Activated CD8-positive, alpha-beta memory T cell treated with anti-CD3 and anti-CD28 coated beads, Interleukin-2, amount 10 ng/mL, durations not matched to agents 7 days and 5 days (primary cell): ENCODE measurements around the gene SLC22A23. TPM values are rescaled to one million over a fixed set of nuclear protein-coding genes. Genes with fewer than 3 reads are reported as not detected.
A peak's percentile ranks its signal among the peaks of the same experiment; 100 is the strongest.

ENCODE experiments used
- ATAC-seq: fragments of 150-1000 bp; cut with Tn5 transposase; one replicate; pipeline ENCODE4 v1.10.0; 2021; ENCODE audit warnings: moderate library complexity
- CTCF ChIA-PET: fragments of 350-600 bp; sonication (Branson Sonifier 250); formaldehyde crosslinking; loops from one replicate; lab custom pipeline; 2021; ENCODE audit warnings: antibody characterized with exemption; lab: Charles Lee
- DNase-seq: peaks from one replicate; pipeline ENCODE4 v3.0.0-alpha.2; 2020
- H3K27ac Mint-ChIP-seq: one replicate; pipeline ENCODE4 v1.8.0; 2021; ENCODE audit warnings: mild to moderate bottlenecking, mixed read lengths
- H3K27me3 Mint-ChIP-seq: one replicate; pipeline ENCODE4 v1.8.0; 2021; ENCODE audit warnings: mixed read lengths
- H3K36me3 Mint-ChIP-seq: one replicate; pipeline ENCODE4 v1.8.0; 2021; ENCODE audit warnings: mild to moderate bottlenecking, mixed read lengths
- H3K4me1 Mint-ChIP-seq: one replicate; pipeline ENCODE4 v1.8.0; 2021; ENCODE audit warnings: mixed read lengths
- H3K4me3 Mint-ChIP-seq: one replicate; pipeline ENCODE4 v1.8.0; 2021; ENCODE audit warnings: mild to moderate bottlenecking, moderate library complexity, mixed read lengths
- H3K9me3 Mint-ChIP-seq: one replicate; pipeline ENCODE4 v1.8.0; 2022; ENCODE audit warnings: low read depth, mixed read lengths
- total RNA-seq, 2 experiments: library from RNA; stranded (reverse); gene quantifications; one replicate each; pipeline ENCODE4 v1.2.3, GENCODE V29; 2021

The SLC22A23 gene
- total RNA-seq, 2 experiments from 2014 or later, result 0.07 to 0.20 TPM

DNA sequence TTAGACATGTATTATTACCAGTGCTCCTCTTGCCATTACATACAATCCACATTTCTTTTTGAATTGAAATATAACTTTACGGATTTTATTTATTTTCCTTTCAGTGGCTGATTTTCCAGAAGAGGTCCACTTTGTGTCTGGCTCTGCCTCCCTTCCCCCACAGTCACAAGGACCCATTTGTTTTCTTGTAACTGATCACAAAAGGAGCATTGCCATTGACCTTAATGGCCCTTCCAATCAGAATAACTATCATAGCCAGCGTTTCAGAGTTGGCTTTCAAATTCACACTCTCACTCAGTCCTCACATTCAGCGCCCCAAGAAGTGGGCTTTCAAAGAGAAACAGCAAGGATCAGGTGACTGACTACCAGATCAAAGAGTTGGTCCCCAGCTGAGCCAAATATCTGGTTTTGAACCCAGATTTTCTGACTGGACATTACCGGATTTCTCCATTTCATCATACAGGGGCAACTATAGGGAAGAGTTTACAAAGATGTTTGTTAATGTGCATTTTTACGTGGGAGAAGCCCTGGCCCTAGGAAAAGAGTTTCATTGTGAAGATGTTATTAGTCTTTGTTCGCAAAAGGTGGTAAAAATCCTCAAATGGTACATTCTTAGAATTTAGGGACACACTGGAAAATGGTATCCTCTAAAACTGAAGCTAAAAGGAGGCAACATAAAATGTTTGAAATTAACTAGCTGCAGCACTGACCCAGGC, 2.0 kb upstream of the SLC22A23 start:
- no peak for ATAC-seq
- no peak overlapping the region for H3K27ac Mint-ChIP-seq
- DNase-seq, result no peak
- CTCF ChIA-PET, result interaction anchor here (0.7 to 1.0 kb wide), 2 partner anchors 179 to 540 kb away, joined by 3 read pairs; no protein-coding TSS in a partner anchor
- H3K27me3 Mint-ChIP-seq, result peaks cover 54% of the 10 kb centered on the region
- no peak overlapping the region for H3K4me3 Mint-ChIP-seq
- no peaks in the 10 kb centered on the region for H3K9me3 Mint-ChIP-seq
- H3K4me1 Mint-ChIP-seq, result peaks cover 5% of the 10 kb centered on the region
- no peaks in the 10 kb centered on the region for H3K36me3 Mint-ChIP-seq

DNA sequence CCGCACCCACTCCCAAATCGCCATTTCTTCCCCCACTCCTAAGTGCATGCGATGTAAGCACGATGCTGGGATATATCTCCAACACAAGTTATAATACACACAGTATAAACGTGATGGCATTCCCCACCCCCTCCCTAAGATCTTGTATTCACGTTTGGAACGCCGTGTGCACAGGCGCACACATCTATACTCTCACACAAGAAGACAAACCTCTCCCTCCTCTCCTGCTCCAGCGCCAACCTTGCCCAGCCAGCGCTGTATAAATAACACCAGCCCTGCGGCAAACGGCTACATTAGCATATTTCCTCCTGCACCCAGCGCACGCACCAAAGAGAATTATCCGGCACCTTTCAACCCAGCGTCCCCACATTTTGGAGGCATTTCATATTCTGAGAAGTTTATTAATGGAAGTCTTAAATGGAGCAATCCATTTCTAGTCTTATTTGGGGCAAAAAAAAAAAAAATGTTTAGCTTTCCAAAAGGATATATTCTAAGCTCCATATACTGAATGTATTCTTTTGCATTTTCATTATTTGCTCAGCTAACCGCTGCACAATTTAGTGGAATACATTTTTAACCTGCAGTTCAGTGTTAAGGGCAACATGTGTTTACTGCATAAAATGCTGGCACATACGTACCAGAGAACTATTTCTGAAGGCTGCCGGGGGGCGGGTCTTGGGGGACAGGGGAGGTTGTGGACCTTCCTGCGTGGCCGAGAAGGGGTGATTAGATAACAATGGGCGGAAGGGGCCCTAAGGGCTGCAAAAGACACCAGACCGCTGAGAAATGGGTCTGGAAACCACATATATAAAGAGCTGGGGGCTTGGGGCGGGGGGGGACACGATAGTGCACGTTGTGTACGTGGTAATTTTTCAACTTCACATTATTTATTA, 1.1 kb upstream of the SLC22A23 start:
- no peaks in the 10 kb centered on the region for H3K9me3 Mint-ChIP-seq
- H3K4me3 Mint-ChIP-seq, result peak overlapping the region; percentile 22
- DNase-seq (no peak), ATAC-seq (no peak)
- no peak overlapping the region for H3K27ac Mint-ChIP-seq
- peaks cover 51% of the 10 kb centered on the region for H3K27me3 Mint-ChIP-seq
- H3K4me1 Mint-ChIP-seq, result peaks cover 5% of the 10 kb centered on the region
- H3K36me3 Mint-ChIP-seq, result no peaks in the 10 kb centered on the region
- CTCF ChIA-PET, result interaction anchor here (0.7 to 1.0 kb wide), 2 partner anchors 178 to 541 kb away, joined by 3 read pairs; no protein-coding TSS in a partner anchor

DNA sequence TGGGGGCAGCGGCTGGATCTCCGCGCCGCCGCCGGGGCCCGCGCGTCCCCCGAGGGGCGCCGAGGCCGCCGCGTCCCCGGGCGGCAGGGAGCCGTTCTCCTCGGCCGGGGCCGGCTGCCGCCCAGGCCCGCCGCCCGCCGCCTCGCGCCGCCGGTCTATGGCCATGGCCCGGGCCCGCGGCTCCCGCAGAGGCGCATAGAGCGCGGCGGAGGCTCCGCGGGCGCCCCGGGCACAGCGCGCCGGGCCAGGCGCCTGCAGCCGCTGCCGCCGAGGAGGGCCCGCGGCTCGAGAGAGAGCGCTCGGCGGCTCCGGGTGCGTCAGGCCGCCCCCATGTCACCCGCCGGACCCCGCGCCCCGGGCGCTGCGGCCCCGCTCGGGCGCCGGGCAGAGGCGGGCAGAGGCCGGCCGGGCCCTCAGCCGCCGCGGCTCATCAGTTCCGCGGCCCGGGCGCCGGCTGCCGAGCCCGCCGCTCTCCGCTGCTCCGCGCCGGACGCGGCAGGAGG, 404 bp downstream of the SLC22A23 start:
- H3K9me3 Mint-ChIP-seq, result no peaks in the 10 kb centered on the region
- H3K27me3 Mint-ChIP-seq, result peaks cover 51% of the 10 kb centered on the region
- ATAC-seq (peak; percentile 69), DNase-seq (no peak)
- H3K27ac Mint-ChIP-seq, result no peak overlapping the region
- CTCF ChIA-PET, result no interaction called here
- peaks cover 5% of the 10 kb centered on the region for H3K4me1 Mint-ChIP-seq
- no peaks in the 10 kb centered on the region for H3K36me3 Mint-ChIP-seq
- no peak overlapping the region for H3K4me3 Mint-ChIP-seq

DNA sequence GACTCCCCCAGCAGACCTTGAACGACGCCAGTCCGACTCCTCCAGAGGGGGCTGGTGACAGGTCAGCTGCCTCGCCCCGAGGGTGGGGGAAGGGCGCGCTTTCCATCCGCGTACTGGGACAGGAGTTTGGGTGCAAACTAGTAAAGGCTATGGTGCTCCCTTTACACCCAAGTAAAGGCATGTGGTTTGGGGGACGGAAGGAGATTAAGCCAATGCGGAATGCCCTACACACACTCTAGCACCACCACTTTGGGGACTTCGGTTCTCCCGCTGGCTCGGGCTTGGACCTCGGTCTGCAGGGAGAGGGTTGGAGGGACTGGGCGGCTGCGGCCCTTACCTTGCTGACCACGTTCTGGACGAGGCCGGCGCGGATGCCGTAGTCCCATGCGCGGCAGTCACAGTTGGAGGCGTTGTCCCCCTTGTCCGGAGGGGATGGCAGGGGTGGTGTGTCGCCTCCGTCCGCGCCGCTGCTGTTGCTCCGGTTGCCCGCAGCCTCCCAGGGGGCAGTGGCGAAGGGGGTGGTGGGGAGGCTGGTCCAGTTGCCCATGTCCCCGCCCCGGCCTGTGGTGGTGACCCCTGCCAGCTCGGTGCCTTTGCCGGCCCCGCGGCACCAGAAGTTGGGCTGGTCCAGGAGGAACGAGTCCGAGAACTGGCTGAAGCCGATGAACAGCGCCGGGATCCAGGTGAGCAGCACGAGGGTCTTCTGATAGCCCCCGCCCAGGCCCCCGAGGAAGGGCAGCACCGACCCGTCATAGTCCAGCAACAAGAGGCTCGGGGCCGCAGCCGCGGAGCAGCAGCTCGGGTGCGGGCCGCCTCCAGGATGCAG, 1.1 kb downstream of the SLC22A23 start:
- no peaks in the 10 kb centered on the region for H3K36me3 Mint-ChIP-seq
- no peak overlapping the region for H3K27ac Mint-ChIP-seq
- H3K9me3 Mint-ChIP-seq, result no peaks in the 10 kb centered on the region
- no peak overlapping the region for H3K4me3 Mint-ChIP-seq
- CTCF ChIA-PET, result no interaction called here
- peaks cover 49% of the 10 kb centered on the region for H3K27me3 Mint-ChIP-seq
- ATAC-seq (no peak), DNase-seq (no peak)
- H3K4me1 Mint-ChIP-seq, result peaks cover 5% of the 10 kb centered on the region

DNA sequence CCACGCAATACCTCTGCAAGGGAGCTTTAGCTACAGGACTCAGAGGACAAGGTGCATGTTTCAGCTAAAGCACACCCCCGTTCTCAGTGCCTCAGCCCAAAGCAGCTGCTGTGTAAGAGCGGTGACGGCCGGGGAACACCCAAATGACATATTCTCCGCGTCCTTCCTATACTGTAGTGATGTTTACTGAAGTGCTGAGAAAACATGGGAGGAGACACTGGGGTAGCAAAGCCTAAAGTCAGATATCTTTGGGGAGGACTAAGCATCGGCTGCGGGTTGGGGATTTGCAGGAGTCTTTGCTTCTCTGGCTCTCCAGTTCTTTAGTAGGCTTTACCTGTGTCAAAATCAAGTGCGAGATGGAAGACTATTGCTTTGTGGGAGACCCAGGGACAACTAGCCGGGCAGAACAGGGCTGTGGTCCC, 1.7 kb downstream of the SLC22A23 start:
- CTCF ChIA-PET, result no interaction called here
- Mint-ChIP-seq H3K4me3 (no peak overlapping the region), H3K4me1 (peaks cover 5% of the 10 kb centered on the region), H3K27ac (no peak overlapping the region), H3K9me3 (no peaks in the 10 kb centered on the region), H3K36me3 (no peaks in the 10 kb centered on the region), H3K27me3 (peaks cover 44% of the 10 kb centered on the region)
- DNase-seq, result no peak
- ATAC-seq, result no peak

DNA sequence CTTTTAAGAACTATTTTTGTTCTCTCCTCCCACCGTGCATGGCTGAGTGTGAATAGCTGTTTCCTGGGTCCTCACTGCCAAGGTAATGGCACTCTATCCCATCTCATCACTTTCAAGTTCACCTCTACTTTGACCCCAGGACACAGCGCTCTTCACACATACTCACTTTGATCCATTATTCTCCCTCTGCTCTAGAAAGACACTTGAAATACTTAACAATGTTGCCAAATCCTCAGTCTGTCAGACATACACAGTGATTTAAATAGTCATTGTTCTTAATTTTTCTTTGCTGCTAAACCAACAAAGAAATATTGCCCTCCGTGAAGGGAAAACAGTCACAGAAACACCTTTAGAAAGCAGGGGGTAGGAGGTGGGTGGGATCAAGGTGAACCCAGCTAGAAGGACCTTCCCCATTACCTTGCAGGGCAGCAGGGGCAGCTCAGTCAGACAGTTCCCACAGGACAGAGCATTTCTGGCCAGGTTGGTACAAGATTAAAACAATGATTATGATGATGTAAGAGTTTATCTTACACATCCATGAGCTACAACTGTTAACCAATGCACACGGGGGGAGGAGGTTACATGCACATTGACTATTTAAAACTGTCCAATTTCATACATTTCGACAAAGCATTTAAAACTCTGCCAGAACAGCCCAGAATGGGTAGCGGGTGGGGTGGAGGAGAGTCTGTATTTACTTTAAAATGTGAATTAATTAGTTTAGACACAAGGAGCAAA, 2.4 kb downstream of the SLC22A23 start:
- ATAC-seq, result no peak
- peaks cover 5% of the 10 kb centered on the region for H3K4me1 Mint-ChIP-seq
- H3K4me3 Mint-ChIP-seq, result no peak overlapping the region
- no peaks in the 10 kb centered on the region for H3K9me3 Mint-ChIP-seq
- H3K27me3 Mint-ChIP-seq, result peaks cover 42% of the 10 kb centered on the region
- CTCF ChIA-PET, result no interaction called here
- H3K27ac Mint-ChIP-seq, result no peak overlapping the region
- no peak for DNase-seq
- no peaks in the 10 kb centered on the region for H3K36me3 Mint-ChIP-seq

DNA sequence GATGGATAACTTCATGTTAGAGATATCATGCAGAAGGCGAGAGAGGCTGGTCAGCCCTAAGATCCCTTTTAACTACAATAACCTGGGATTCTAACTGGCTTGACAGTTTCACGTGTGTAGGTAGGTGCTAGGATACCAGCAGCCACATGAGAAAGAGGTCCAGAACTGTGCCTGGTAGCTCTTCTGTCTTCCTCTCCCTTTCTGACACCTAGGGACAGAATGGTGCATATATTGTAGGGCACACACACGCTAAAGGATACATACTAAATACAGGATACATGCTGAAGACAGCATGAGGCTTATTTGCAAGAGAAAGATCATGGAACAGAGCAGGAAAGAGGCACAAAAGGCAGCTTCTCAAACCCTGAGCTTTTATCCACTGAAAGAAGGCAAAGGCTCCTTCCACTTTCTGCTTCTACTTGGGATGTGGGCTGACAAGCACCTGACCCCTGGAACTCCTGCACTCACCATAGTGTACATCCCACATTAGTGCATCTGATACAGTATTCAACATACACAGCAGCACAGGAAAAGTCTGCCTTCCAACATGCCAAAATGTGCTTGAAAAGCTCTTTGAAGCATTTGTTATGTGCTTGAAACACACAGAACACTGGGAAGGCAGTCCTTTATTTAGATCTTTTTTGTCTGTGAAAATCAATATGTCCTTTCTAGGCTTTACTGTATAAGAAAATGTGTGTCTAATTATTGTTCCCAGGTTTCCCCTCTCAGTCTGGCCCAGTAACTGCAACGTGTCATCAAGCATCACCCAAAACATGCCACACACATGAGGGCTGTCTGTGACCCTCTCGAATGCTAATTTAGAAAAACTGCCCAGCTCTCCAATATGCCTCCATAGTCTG, 3.2 kb downstream of the SLC22A23 start:
- H3K27me3 Mint-ChIP-seq, result peaks cover 39% of the 10 kb centered on the region
- DNase-seq, result no peak
- ATAC-seq, result no peak
- CTCF ChIA-PET, result interaction anchor here (0.8 kb wide), 1 partner anchor 174 kb away, joined by 3 read pairs; no protein-coding TSS in a partner anchor
- no peak overlapping the region for H3K27ac Mint-ChIP-seq
- H3K36me3 Mint-ChIP-seq, result no peaks in the 10 kb centered on the region
- no peaks in the 10 kb centered on the region for H3K9me3 Mint-ChIP-seq
- H3K4me3 Mint-ChIP-seq, result no peak overlapping the region
- H3K4me1 Mint-ChIP-seq, result peaks cover 5% of the 10 kb centered on the region

DNA sequence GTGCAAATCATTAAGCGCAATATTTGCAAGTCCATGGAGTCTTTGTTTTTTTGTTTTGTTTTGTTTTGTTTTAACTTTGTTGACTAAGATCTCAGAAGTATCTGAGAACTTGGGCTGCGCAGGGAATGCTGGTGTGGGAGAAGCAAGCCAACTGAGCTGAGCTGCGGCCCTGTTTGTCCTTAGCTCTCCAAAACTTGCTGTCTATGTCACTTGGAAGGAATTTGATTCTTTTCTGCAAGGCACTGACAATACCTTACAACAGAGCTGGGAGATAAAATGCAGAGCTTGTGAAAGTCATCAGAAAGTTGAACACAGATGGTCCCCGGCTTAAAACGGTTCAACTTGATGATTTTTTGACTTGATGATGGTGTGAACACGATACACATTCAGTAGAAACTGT, 5.4 kb downstream of the SLC22A23 start:
- Mint-ChIP-seq H3K27me3 (peaks cover 27% of the 10 kb centered on the region), H3K4me1 (no peaks in the 10 kb centered on the region), H3K9me3 (no peaks in the 10 kb centered on the region), H3K27ac (no peak overlapping the region), H3K36me3 (no peaks in the 10 kb centered on the region), H3K4me3 (no peak overlapping the region)
- CTCF ChIA-PET, result no interaction called here
- no peak for DNase-seq
- ATAC-seq, result no peak

DNA sequence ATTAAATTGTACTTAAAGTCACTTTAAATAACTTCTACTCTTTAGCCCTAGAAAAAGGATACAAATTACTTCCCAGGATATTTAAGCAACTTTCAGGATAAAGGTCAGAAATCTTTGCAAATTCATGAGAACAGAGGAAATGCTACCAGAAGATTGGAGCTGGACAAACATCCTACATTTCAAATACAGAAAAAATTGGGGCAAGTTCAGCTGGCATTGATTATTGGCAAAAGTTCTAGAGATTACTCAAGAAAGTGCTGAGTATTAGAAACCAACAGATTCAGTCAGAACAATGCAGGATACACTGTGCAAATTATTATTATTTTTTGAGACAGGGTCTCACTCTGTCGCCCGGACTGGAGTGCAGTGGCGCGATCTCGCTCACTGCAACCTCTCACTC, 6.0 kb downstream of the SLC22A23 start:
- Mint-ChIP-seq H3K4me3 (no peak overlapping the region), H3K36me3 (no peaks in the 10 kb centered on the region), H3K27ac (no peak overlapping the region), H3K27me3 (peaks cover 27% of the 10 kb centered on the region), H3K4me1 (no peaks in the 10 kb centered on the region), H3K9me3 (no peaks in the 10 kb centered on the region)
- no peak for DNase-seq
- CTCF ChIA-PET, result no interaction called here
- no peak for ATAC-seq

DNA sequence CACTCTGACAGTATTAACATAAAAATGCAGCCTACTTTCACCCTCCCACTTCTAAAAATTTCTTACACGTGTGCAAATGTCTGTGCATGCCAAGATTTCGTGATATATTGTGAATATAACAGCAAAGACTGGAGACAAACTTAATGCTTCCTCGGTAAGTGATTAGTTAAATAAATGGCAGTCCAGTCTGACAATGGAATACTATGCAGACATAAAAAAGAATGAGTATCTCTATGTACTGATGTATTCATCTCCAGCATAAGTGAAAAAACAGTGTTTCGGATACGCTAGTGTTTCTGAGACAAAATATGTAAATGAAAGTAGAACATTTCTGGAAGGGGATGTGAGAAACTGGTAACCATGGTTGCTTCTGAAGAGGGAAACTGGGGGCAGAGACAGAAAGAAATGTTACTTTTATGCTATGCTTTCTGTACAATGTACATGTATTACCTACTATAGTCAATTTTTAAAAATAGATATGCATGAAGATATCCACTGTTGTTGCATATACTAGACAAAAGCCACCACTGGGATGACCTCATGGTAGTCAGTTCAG, 7.0 kb downstream of the SLC22A23 start:
- Mint-ChIP-seq H3K27me3 (peaks cover 27% of the 10 kb centered on the region), H3K27ac (no peak overlapping the region), H3K4me1 (no peaks in the 10 kb centered on the region), H3K4me3 (no peak overlapping the region), H3K36me3 (no peaks in the 10 kb centered on the region), H3K9me3 (no peaks in the 10 kb centered on the region)
- no peak for ATAC-seq
- CTCF ChIA-PET, result no interaction called here
- no peak for DNase-seq

DNA sequence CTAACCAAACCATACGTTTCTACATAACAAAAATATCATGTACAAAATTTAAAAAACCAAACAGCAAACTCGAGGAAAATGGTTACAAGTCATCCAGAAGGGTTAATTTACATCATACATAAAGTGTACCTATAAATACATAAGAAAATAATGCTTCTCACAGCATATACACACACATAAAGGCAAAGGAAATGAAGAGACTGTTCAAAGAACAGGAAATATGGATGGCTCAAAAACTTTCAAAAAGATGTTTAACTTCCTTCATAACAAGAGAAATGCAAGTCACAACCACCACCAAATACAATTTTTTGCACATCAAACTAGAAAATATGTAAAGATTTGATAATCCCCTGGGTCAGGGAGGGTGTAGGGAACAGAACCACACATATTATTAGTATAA, 7.5 kb downstream of the SLC22A23 start:
- CTCF ChIA-PET, result no interaction called here
- Mint-ChIP-seq H3K4me1 (no peaks in the 10 kb centered on the region), H3K9me3 (no peaks in the 10 kb centered on the region), H3K4me3 (no peak overlapping the region), H3K36me3 (no peaks in the 10 kb centered on the region), H3K27me3 (peaks cover 27% of the 10 kb centered on the region), H3K27ac (no peak overlapping the region)
- DNase-seq (no peak), ATAC-seq (no peak)

DNA sequence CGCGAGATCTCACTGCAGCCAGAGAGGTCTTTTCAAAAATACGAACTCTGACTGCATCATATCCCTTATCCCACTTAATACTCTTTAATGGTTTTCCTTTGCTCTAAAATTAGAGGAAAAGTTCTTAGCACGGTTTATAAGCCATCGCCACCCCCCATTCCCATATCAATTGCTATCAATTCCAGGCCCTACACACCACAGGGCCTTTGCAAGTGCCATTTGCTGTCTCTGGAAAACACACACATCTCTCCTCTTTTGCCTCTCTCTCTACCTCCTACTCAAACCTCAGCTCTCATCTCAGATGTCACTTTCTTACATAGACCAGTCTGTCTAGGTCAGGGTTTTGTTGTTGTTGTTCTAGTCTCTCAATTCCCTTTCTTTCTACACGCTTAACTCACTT, 9.8 kb downstream of the SLC22A23 start:
- Mint-ChIP-seq H3K27me3 (peaks cover 22% of the 10 kb centered on the region), H3K36me3 (no peaks in the 10 kb centered on the region), H3K27ac (no peak overlapping the region), H3K9me3 (no peaks in the 10 kb centered on the region), H3K4me3 (no peak overlapping the region), H3K4me1 (no peaks in the 10 kb centered on the region)
- CTCF ChIA-PET, result no interaction called here
- DNase-seq (no peak), ATAC-seq (no peak)
